ENCODE data around the gene UQCC3.
"Not testable (repeated sequence)": the region's sequence is repeated elsewhere in the genome, so short reads cannot be mapped to it uniquely, and the experiment has no call there.

UQCC3 gene

DNA sequence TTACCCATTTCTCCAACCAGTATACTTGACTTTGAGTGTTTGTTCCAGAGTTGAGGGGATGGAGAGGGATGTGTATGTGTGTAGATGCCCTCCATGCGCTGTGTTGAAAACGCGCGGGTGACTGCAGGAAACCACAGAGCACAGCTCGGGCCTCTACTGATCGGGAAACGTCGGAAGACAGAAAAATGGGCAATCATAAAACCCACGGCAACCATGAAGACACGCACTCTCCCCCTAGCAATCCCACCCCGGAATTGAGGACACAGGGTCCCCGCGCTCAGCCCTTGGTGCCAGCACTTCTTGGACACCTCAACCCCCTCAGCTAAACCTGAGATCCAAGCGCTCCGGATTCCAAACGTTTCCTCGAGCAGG, 251 bp upstream of the UQCC3 start:
- no peak for DNase-seq (ENCODE audit: extremely low spot score)
- CTCF ChIA-PET = interaction anchor here (1.0 to 2.1 kb wide), 2 partner anchors 10 to 77 kb away, joined by 5 to 13 read pairs; no protein-coding TSS in a partner anchor
- TF ChIP-seq BHLHE40 (IDR thresholded peaks at IDR 0.05; ENCODE audit: borderline replicate concordance) (no peak), SP1 (IDR thresholded peaks at IDR 0.05) (no peak), LEF1 (IDR thresholded peaks at IDR 0.05; ENCODE audit: borderline replicate concordance) (no peak), HDGF (IDR thresholded peaks at IDR 0.05; ENCODE audit: borderline replicate concordance) (no peak), FOXK2 (IDR thresholded peaks at IDR 0.05) (no peak), PKNOX1 (IDR thresholded peaks at IDR 0.05) (no peak), ZNF384 (IDR thresholded peaks at IDR 0.05) (no peak), FOXM1 (IDR thresholded peaks at IDR 0.05; ENCODE audit: borderline replicate concordance) (no peak), NFRKB (IDR thresholded peaks at IDR 0.05) (no peak)
- POLR2A ChIA-PET = interaction anchor here (0.7 to 7.2 kb wide), 41 partner anchors 8 to 275 kb away, joined by 3 to 61 read pairs (median 6); partner anchors contain the start of genes B3GAT3, BSCL2, EEF1G and GANAB

GRCh38 chr11:62673196-62673525, 1.7 kb downstream of the UQCC3 start:
- ChIA-PET POLR2A (interaction anchor here (1.8 to 7.2 kb wide), 7 partner anchors 8 to 168 kb away, joined by 7 to 61 read pairs (median 23); partner anchors contain the start of genes C11orf98, CSKMT, GANAB and INTS5), CTCF (interaction anchor here (0.6 kb wide), 1 partner anchor 62 kb away, joined by 7 read pairs; no protein-coding TSS in a partner anchor)

DNA sequence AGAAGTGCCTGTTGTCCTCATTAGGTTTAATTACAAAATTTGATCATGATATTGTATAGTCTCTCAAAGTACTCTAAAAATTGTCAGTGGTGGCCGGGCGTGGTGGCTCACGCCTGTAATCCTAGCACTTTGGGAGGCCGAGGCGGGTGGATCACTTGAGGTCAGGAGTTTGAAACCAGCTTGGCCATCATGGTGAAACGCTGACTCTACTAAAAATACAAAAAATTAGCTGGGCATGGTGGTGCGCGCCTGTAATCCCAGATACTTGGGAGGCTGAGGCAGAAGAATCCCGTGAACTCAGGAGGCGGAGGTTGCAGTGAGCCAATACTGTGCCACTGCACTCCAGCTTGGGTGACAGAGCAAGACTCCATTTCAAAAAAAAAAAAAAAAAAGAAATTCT, 3.9 kb downstream of the UQCC3 start:
- CTCF ChIA-PET = interaction anchor here (0.9 kb wide), 1 partner anchor 84 kb away, joined by 3 read pairs; the partner anchor contains the start of gene TUT1
- not testable (repeated sequence) for DNase-seq (ENCODE audit: extremely low spot score)
- POLR2A ChIA-PET = interaction anchor here (6.0 kb wide), 1 partner anchor 10 kb away, joined by 34 read pairs; the partner anchor contains the start of genes C11orf98 and CSKMT

More at GRCh38 chr11:62673196-62673525, 1.7 kb downstream of the UQCC3 start:
- TF ChIP-seq BHLHE40 (IDR thresholded peaks at IDR 0.05; ENCODE audit: borderline replicate concordance) (no peak), ZNF384 (IDR thresholded peaks at IDR 0.05) (0 out of 2 replicates have a peak, but pooled peaks have one; percentile 4)
- DNase-seq (ENCODE audit: extremely low spot score) = no peak

DNA sequence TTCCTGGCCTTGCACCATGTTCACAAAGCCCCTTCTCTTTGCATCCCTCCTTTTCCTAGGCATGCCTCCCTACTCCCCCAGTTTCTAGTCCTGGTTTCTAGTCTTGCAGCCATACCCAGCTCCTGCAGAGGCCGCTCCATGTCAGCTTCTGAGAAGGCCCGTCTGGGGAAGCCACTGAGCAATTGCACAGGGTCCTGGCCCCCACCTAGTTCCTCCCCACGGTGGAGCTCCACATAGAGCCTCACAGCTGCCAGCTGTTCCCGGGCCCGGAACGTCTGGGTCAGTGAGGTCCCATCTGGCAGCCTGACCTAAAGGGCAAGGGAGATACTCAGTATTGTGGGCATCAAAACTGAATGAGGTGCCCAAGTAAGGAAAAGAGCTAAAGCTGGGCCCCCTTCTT, 5.2 kb downstream of the UQCC3 start:
- ChIA-PET POLR2A (interaction anchor here (0.6 to 6.0 kb wide), 8 partner anchors 12 to 1387 kb away, joined by 3 to 34 read pairs (median 4); partner anchors contain the start of genes C11orf98, CSKMT, HNRNPUL2 and INTS5), CTCF (interaction anchor here (0.7 to 0.8 kb wide), 2 partner anchors 111 to 164 kb away, joined by 3 read pairs; partner anchors contain the start of gene TMEM179B)
- TF ChIP-seq CTBP1 (IDR thresholded peaks at IDR 0.05; ENCODE audit: borderline replicate concordance) (no peak), FOXM1 (IDR thresholded peaks at IDR 0.05; ENCODE audit: borderline replicate concordance) (no peak), FOXK2 (IDR thresholded peaks at IDR 0.05) (no peak), TARDBP (IDR thresholded peaks at IDR 0.05) (no peak), ELF4 (IDR thresholded peaks at IDR 0.05) (no peak), PKNOX1 (IDR thresholded peaks at IDR 0.05) (no peak), L3MBTL2 (conservative IDR thresholded peaks at IDR 0.05) (no peak), SP1 (IDR thresholded peaks at IDR 0.05) (no peak), ARNT (IDR thresholded peaks at IDR 0.05) (no peak), SUZ12 (IDR thresholded peaks at IDR 0.05) (no peak)
- DNase-seq (ENCODE audit: extremely low spot score) = no peak

- TF ChIP-seq SUZ12 (IDR thresholded peaks at IDR 0.05) (no peak), FOXK2 (IDR thresholded peaks at IDR 0.05) (no peak), ARNT (IDR thresholded peaks at IDR 0.05) (no peak), TARDBP (IDR thresholded peaks at IDR 0.05) (no peak), NFRKB (IDR thresholded peaks at IDR 0.05) (no peak), BHLHE40 (IDR thresholded peaks at IDR 0.05; ENCODE audit: borderline replicate concordance) (no peak), FOXM1 (IDR thresholded peaks at IDR 0.05; ENCODE audit: borderline replicate concordance) (no peak), HDGF (IDR thresholded peaks at IDR 0.05; ENCODE audit: borderline replicate concordance) (no peak), PKNOX1 (IDR thresholded peaks at IDR 0.05) (no peak), SP1 (IDR thresholded peaks at IDR 0.05) (no peak), FOXA1 (IDR thresholded peaks at IDR 0.05) (no peak), L3MBTL2 (conservative IDR thresholded peaks at IDR 0.05) (no peak), CTBP1 (IDR thresholded peaks at IDR 0.05; ENCODE audit: borderline replicate concordance) (no peak)
- no peak for DNase-seq (ENCODE audit: extremely low spot score)
- CTCF ChIA-PET = interaction anchor here (0.8 kb wide), 1 partner anchor 163 kb away, joined by 3 read pairs; no protein-coding TSS in a partner anchor
- POLR2A ChIA-PET = interaction anchor here (0.6 to 6.0 kb wide), 9 partner anchors 12 to 1387 kb away, joined by 3 to 34 read pairs (median 4); partner anchors contain the start of genes C11orf98, CSKMT, HNRNPUL2 and INTS5
These were observed 5.7 kb downstream of the UQCC3 start for GRCh38 chr11:62677156-62677555.

GRCh38 chr11:62677714-62678113, 6.2 kb downstream of the UQCC3 start:
- TF ChIP-seq ZNF384 (IDR thresholded peaks at IDR 0.05) = no peak
- TF ChIP-seq PKNOX1 (IDR thresholded peaks at IDR 0.05) = no peak
- no peak for TF ChIP-seq FOXA1 (IDR thresholded peaks at IDR 0.05)
- POLR2A ChIA-PET = interaction anchor here (1.2 to 6.0 kb wide), 5 partner anchors 13 to 164 kb away, joined by 4 to 34 read pairs (median 5); partner anchors contain the start of genes C11orf98, CSKMT, HNRNPUL2 and TUT1
- no peak for DNase-seq (ENCODE audit: extremely low spot score)
- CTCF ChIA-PET = no interaction called here

Data from HEK293T (cell line).